DND-41 (cell line): Measurements from ENCODE around the gene SMYD4.

Experiments used
- ATAC-seq: fragments of 200-7000 bp; cut with Tn5 transposase; 3 replicates; pipeline ENCODE4 v1.9.1; 2021; ENCODE audit warnings: low read depth; ENCODE audit not compliant: insufficient read depth
- DNase-seq: peaks from one replicate; pipeline ENCODE4 v3.0.0-alpha.2; 2020
- H2AFZ ChIP-seq: 2 replicates; pipeline ENCODE4 v1.6.0; 2012; ENCODE audit warnings: low read depth, low read length
- H3K27ac ChIP-seq: 2 replicates; pipeline ENCODE4 v1.5.1; 2012; ENCODE audit warnings: low read length, inconsistent platforms
- H3K27me3 ChIP-seq: fragments of 200-600 bp; sonication (generic); 2 replicates; pipeline ENCODE4 v1.6.0; 2012; ENCODE audit warnings: low read length, mild to moderate bottlenecking, inconsistent platforms; ENCODE audit not compliant: insufficient read depth, poor library complexity
- H3K36me3 ChIP-seq: 2 replicates; pipeline ENCODE4 v1.5.1; 2012; ENCODE audit warnings: low read length, inconsistent platforms; ENCODE audit not compliant: insufficient read depth
- H3K4me1 ChIP-seq: 2 replicates; pipeline ENCODE4 v1.5.1; 2012; ENCODE audit warnings: mild to moderate bottlenecking, low read length; ENCODE audit not compliant: insufficient read depth
- H3K4me2 ChIP-seq: 2 replicates; pipeline ENCODE4 v1.6.0; 2012; ENCODE audit warnings: mild to moderate bottlenecking, moderate library complexity, low read length, inconsistent platforms; ENCODE audit not compliant: insufficient read depth
- H3K4me3 ChIP-seq, 2 experiments: fragments of 200-600 bp in 1 of 2; shearing (Covaris generic) in 1 of 2; 2 replicates each; pipeline ENCODE4 v1.5.1; 2012 to 2016; ENCODE audit warnings: inconsistent platforms in 2 of 2, low read length in 2 of 2, mild to moderate bottlenecking in 2 of 2, low read depth in 1 of 2, moderate library complexity in 1 of 2
- H3K79me2 ChIP-seq: 2 replicates; pipeline ENCODE4 v1.6.0; 2012; ENCODE audit warnings: low read length, inconsistent platforms; ENCODE audit not compliant: insufficient read depth
- H3K9ac ChIP-seq: 2 replicates; pipeline ENCODE4 v1.6.0; 2012; ENCODE audit warnings: low read depth, mild to moderate bottlenecking, inconsistent platforms, low read length, moderate library complexity
- H3K9me3 ChIP-seq: 2 replicates; pipeline ENCODE4 v1.5.1; 2012; ENCODE audit warnings: low read length, moderate library complexity, mild to moderate bottlenecking, inconsistent platforms; ENCODE audit not compliant: insufficient read depth, severe bottlenecking
- H4K20me1 ChIP-seq: 2 replicates; pipeline ENCODE4 v1.6.0; 2012; ENCODE audit warnings: low read length; ENCODE audit not compliant: insufficient read depth
- EZH2 ChIP-seq: IDR thresholded peaks from 3 replicates; pipeline ENCODE4 v1.6.1; 2012; ENCODE audit warnings: borderline replicate concordance, low read depth, mild to moderate bottlenecking, moderate library complexity, low read length, inconsistent platforms; ENCODE audit not compliant: severe bottlenecking
- TF ChIP-seq, protein P1 (sequence below): IDR thresholded peaks from 2 replicates; pipeline ENCODE4 v1.5.1; 2012; ENCODE audit warnings: borderline replicate concordance, low read length, moderate library complexity, mild to moderate bottlenecking; ENCODE audit not compliant: poor library complexity, severe bottlenecking; ENCODE audit errors: extremely low read depth

SMYD4 gene

DNA sequence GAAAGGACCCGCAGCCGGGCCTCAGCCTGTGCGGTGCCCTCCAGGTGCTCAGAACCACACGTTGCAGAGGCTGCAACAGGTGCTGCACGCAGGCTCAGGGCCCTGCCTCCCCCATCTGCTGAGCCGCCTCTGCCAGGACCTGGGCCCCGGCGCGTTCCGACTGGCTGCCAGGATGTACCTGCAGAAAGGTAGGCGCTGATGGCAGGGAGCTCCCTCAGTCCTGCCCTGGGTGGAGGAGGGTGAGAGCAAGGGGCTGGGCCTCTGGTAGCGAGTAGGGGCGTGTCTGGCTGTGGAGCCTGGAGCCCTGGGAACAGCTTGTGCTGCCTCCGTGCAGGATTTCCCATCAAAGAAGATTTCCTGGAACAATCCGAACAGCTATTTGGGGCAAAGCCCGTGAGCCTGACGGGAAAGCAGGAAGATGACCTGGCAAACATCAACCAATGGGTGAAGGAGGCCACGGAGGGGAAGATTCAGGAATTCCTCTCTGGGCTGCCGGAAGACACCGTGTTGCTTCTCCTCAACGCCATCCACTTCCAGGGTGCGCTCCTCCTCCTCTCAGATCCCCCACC is 82.6 kb downstream of the SMYD4 start:
- H3K36me3 ChIP-seq, result no peaks in the 10 kb centered on the region
- no peaks in the 10 kb centered on the region for H3K4me1 ChIP-seq
- no peaks in the 10 kb centered on the region for H3K9me3 ChIP-seq
- H3K9ac ChIP-seq, result no peak overlapping the region
- TF ChIP-seq, protein P1, sequence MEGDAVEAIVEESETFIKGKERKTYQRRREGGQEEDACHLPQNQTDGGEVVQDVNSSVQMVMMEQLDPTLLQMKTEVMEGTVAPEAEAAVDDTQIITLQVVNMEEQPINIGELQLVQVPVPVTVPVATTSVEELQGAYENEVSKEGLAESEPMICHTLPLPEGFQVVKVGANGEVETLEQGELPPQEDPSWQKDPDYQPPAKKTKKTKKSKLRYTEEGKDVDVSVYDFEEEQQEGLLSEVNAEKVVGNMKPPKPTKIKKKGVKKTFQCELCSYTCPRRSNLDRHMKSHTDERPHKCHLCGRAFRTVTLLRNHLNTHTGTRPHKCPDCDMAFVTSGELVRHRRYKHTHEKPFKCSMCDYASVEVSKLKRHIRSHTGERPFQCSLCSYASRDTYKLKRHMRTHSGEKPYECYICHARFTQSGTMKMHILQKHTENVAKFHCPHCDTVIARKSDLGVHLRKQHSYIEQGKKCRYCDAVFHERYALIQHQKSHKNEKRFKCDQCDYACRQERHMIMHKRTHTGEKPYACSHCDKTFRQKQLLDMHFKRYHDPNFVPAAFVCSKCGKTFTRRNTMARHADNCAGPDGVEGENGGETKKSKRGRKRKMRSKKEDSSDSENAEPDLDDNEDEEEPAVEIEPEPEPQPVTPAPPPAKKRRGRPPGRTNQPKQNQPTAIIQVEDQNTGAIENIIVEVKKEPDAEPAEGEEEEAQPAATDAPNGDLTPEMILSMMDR, result no peak
- no peak for TF ChIP-seq EZH2
- H4K20me1 ChIP-seq, result no peaks in the 10 kb centered on the region; the same call in 1 of the 2 replicates
- H3K4me3 ChIP-seq, result no peak overlapping the region
- H2AFZ ChIP-seq, result no peak overlapping the region
- H3K27me3 ChIP-seq, result no peaks in the 10 kb centered on the region
- H3K79me2 ChIP-seq, result no peaks in the 10 kb centered on the region
- ATAC-seq (no peak), DNase-seq (no peak)
- no peak overlapping the region for H3K4me2 ChIP-seq
- no peak overlapping the region for H3K27ac ChIP-seq

DNA sequence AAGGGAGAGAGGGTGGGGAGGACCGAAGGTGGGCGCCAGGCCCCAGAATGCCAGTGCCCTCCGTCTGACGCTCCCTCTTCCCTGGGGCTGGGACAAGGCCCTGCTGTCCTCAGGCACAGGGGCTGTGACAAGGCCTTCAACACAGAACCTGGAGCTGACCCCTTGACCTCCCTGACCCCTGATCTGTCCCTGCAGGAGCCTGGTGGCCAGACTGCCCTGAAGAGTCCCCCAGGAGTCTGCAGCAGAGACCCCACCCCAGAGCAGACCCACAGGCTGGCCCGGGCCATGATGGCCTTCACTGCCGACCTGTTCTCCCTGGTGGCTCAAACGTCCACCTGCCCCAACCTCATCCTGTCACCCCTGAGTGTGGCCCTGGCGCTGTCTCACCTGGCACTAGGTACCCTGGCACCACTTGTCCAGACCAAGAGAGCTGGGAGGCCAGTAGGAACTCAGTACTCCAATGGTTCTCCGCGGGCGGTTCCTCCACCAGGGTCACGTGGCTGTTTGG is 84.1 kb downstream of the SMYD4 start:
- Histone ChIP-seq H4K20me1 (no peaks in the 10 kb centered on the region; the same call in 1 of the 2 replicates), H3K36me3 (no peaks in the 10 kb centered on the region), H3K9me3 (no peaks in the 10 kb centered on the region)

DNA sequence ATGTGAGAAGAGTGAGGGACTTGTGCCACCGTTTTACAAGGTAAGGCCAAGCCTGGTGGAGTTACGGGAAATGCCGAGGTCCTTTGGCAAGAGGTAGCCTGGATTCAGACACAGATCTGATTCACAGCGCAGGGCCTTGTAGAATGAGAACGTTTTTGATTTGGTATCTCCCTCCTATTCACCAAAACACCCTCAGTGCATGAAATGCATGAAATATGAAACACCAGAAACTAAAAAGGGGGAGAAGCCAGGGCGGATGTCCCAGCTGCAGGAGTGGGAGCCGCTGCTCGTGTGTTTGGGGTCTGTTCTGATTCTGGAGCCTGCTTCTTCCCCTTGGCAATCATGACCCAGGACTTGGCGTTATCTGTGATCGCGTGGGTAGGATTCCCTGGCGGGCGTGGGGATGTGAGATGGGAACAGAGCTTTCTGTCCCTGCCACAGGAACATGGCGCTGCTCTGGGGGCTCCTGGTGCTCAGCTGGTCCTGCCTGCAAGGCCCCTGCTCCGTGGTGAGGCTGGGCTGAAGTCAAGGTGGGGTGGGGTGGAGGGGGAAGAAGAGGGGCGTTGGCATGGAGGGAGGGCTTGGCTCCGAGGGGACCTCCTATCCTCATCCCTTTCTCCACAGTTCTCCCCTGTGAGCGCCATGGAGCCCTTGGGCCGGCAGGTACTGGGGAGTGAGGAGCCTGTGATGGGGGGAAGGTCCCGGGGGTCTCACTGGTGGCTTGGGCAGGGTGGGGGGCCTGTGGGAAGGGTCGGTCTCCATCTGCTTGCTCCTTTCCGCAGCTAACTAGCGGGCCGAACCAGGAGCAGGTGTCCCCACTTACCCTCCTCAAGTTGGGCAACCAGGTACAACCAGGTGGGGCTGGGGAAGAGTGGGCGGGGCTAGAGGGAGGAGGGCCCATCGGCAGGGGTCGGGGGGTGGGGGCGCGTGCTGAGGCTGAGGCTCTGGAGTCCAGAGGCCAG is 84.9 kb downstream of the SMYD4 start:
- H3K9ac ChIP-seq, result no peak overlapping the region
- TF ChIP-seq EZH2, result no peak
- TF ChIP-seq, protein P1, result no peak
- H3K4me3 ChIP-seq, result no peak overlapping the region
- H2AFZ ChIP-seq, result no peak overlapping the region
- no peaks in the 10 kb centered on the region for H3K9me3 ChIP-seq
- ATAC-seq (no peak), DNase-seq (no peak)
- H3K27ac ChIP-seq, result no peak overlapping the region
- H4K20me1 ChIP-seq, result no peaks in the 10 kb centered on the region; the same call in 1 of the 2 replicates
- no peaks in the 10 kb centered on the region for H3K36me3 ChIP-seq
- H3K79me2 ChIP-seq, result no peaks in the 10 kb centered on the region
- no peaks in the 10 kb centered on the region for H3K4me1 ChIP-seq
- no peaks in the 10 kb centered on the region for H3K27me3 ChIP-seq
- no peak overlapping the region for H3K4me2 ChIP-seq

More for the DNA sequence above, 84.1 kb downstream of the SMYD4 start:
- H3K27ac ChIP-seq, result no peak overlapping the region
- no peak overlapping the region for H3K4me3 ChIP-seq
- H3K9ac ChIP-seq, result no peak overlapping the region
- H3K79me2 ChIP-seq, result no peaks in the 10 kb centered on the region
- no peaks in the 10 kb centered on the region for H3K4me1 ChIP-seq
- TF ChIP-seq EZH2, result no peak
- TF ChIP-seq, protein P1, result no peak
- no peak overlapping the region for H3K4me2 ChIP-seq
- no peak for DNase-seq
- H3K27me3 ChIP-seq, result no peaks in the 10 kb centered on the region
- H2AFZ ChIP-seq, result no peak overlapping the region
- ATAC-seq, result no peak
